DND-41 (cell line): ENCODE results near the gene VARS1.

ENCODE experiments used
- EZH2 ChIP-seq: IDR thresholded peaks from 3 replicates; pipeline ENCODE4 v1.6.1; 2012; ENCODE audit warnings: borderline replicate concordance, low read depth, mild to moderate bottlenecking, moderate library complexity, low read length, inconsistent platforms; ENCODE audit not compliant: severe bottlenecking
- TF ChIP-seq, protein P1 (sequence below): IDR thresholded peaks from 2 replicates; pipeline ENCODE4 v1.5.1; 2012; ENCODE audit warnings: borderline replicate concordance, low read length, moderate library complexity, mild to moderate bottlenecking; ENCODE audit not compliant: poor library complexity, severe bottlenecking; ENCODE audit errors: extremely low read depth

DNA sequence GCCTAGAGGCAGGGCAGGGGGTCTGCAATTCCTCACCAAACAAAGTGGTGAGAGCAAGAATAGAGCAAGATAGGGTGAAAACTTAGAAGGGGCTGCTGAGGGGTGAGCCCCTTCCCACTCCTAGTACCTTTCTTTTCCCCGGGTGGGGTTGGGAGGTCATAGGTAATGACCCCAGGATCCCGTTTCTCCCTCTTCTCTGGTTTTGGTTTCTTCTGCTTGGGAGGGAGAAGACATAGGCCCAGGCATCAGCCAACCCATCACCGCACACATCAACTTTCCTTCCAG lies 3.5 kb downstream of the VARS1 start:
- TF ChIP-seq, protein P1, sequence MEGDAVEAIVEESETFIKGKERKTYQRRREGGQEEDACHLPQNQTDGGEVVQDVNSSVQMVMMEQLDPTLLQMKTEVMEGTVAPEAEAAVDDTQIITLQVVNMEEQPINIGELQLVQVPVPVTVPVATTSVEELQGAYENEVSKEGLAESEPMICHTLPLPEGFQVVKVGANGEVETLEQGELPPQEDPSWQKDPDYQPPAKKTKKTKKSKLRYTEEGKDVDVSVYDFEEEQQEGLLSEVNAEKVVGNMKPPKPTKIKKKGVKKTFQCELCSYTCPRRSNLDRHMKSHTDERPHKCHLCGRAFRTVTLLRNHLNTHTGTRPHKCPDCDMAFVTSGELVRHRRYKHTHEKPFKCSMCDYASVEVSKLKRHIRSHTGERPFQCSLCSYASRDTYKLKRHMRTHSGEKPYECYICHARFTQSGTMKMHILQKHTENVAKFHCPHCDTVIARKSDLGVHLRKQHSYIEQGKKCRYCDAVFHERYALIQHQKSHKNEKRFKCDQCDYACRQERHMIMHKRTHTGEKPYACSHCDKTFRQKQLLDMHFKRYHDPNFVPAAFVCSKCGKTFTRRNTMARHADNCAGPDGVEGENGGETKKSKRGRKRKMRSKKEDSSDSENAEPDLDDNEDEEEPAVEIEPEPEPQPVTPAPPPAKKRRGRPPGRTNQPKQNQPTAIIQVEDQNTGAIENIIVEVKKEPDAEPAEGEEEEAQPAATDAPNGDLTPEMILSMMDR: no peak
- no peak for TF ChIP-seq EZH2
